Dedifferentiated amniotic fluid mesenchymal stem cell (primary cell): ENCODE data around the gene SPEM2.

Source experiments
- DNase-seq: peaks from one replicate; pipeline ENCODE4 v3.0.0-alpha.2; 2016; ENCODE audit errors: extremely low spot score

SPEM2 gene

DNA sequence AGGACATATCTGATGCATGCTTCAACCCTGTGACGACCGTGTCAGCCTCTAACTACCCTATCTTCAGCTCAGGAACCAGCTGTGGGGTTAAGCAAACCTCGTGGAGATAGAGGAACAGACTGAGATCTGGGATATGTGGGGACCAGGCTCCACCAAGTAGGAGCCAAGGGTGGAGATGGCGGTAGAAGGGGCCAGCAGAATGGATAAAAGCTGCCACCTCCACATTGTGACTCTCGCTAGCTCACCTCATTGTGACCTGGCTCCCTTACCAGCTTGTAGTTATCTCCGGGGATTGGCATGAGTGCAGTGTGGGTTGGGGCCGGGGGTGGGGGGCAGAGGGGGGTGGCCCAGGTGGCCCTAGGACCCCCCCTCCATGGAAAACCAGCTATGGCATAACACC, at the start of gene SPEM2:
Gene SPEM2 (plus strand): TSS at position 301 of the 400 bp plus-strand sequence. CDS start 73 bp downstream, at position 374.
- DNase-seq: no peak

- DNase-seq: no peak
Measured at GRCh38 chr17:7379134-7379533, 46.3 kb upstream of the SPEM2 start.

DNA sequence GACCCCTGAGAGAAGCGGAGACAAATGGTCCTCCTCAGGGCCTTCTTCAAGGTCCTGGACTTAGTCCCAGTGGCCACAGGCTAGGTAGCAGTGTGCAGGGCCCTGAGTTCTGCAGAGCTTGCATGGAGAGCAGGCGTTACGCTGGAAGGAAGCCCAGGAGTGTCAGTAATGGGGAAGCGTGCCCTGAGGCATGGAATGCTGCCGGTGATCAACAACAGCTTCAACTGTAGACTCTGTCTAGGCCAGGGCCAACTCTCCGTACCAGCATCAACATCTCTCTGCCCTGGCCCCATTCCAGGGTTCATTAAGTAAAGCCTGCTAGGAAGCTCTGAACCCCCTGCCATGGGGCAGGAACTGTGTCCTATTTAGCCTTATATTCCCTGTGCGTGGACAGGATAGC, 45.1 kb upstream of the SPEM2 start:
- no peak for DNase-seq

- DNase-seq: no peak
Measured at GRCh38 chr17:7380855-7381683, 44.3 kb upstream of the SPEM2 start, which contains the start of gene TNK1. TNK1 (plus strand) TSS chr17:7381089; CDS start chr17:7382927, 1,838 bp downstream.

DNA sequence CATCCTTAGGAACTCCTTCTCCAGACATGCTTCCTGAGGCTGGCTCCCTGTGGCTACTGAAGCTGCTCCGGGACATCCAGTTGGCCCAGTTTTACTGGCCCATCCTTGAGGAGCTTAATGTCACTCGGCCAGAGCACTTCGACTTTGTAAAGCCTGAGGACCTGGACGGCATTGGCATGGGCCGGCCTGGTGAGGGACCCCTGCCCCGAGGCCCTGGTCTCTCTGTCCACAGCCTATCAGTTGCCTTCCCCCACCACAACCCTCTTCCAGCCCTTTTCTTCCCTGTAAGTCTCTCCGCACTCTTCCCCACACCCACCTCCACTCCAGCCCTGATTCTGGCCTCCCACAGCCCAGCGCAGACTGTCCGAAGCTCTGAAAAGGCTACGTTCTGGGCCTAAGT, 42.5 kb upstream of the SPEM2 start:
- DNase-seq: no peak

DNA sequence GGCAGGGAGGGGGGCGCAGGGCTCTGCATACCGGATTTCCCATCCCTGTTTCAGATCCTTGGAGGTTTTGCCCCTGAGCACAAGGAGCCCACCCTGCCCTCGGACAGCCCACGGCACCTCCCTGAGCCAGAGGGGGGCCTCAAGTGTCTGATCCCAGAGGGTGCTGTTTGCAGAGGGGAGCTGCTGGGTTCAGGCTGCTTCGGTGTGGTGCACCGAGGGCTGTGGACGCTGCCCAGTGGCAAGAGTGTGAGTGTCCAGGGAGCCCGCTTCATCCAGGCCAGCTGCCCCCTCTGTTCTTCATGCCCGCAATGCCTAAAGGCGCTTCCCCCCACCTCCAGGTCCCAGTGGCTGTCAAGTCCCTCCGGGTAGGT, 42.1 kb upstream of the SPEM2 start:
- DNase-seq: no peak

- DNase-seq: no peak
Measured at GRCh38 chr17:7383742-7384488, 41.5 kb upstream of the SPEM2 start.

DNA sequence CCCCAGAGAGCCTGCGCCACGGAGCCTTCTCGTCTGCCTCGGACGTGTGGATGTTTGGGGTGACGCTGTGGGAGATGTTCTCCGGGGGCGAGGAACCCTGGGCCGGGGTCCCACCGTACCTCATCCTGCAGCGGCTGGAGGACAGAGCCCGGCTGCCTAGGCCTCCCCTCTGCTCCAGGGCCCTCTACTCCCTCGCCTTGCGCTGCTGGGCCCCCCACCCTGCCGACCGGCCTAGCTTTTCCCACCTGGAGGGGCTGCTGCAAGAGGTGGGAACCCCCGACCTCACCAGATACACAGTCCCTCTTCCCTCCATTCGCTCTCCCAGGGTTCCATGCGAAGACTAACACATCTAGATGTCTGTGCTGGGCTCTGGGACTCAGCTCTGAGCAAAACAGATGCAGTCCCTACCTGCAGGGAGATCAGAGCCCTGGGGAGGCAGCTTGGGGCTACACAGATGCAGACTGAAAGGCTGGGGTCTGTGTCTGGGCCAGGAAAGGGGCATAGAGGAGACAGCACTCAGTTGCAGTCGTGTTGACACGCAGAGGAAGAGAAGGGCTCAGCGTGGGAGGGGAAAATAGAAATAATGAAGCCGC, 40.8 kb upstream of the SPEM2 start:
- no peak for DNase-seq

GRCh38 chr17:7388856-7389255, 36.6 kb upstream of the SPEM2 start:
- DNase-seq: no peak

GRCh38 chr17:7389924-7390910, 35.2 kb upstream of the SPEM2 start:
- DNase-seq: no peak

- no peak for DNase-seq
Measured at GRCh38 chr17:7391307-7391706, 34.1 kb upstream of the SPEM2 start.

GRCh38 chr17:7392696-7393612, 32.5 kb upstream of the SPEM2 start:
- DNase-seq: no peak

DNA sequence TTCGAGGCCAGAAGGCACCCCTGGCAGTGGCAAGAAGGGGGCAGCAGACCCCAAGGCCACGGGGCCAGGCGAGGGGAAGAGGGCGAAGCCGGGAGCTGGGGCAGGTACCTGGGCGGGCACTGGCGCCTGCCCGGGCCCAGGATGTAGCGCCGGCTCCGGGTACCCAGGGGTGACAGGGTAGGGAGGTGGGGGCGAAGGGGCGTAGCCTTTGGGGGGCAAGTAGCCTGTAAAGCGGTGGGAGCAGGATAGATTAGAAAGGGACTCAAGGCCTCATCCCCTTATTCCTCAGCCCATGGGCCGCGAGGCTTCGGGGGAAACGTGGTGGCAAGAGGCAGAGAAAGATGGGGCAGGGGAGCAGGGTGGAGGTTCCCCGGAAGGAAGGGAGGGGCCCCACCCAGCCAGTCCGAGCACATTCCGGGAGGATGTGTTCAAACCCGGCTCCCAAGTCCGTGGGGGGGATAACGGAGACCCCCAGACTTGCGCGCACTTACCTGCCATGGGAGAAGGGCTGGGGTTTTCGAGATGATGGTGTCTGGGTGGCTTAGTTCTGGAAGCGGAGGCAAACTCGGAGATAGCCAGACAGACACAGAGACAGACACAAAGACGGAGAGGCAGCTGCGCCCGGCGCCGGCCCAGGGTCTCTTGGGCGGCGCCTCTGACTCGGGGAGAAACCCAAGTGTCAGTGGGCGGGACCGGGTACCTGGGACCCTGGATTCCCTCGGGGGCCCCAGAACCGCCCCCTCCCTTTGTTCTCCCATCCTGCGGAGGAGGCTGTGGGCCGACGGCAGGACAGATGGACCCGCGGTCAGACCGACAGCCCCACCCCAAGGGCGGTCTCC, 31.6 kb upstream of the SPEM2 start:
- DNase-seq: no peak

DNA sequence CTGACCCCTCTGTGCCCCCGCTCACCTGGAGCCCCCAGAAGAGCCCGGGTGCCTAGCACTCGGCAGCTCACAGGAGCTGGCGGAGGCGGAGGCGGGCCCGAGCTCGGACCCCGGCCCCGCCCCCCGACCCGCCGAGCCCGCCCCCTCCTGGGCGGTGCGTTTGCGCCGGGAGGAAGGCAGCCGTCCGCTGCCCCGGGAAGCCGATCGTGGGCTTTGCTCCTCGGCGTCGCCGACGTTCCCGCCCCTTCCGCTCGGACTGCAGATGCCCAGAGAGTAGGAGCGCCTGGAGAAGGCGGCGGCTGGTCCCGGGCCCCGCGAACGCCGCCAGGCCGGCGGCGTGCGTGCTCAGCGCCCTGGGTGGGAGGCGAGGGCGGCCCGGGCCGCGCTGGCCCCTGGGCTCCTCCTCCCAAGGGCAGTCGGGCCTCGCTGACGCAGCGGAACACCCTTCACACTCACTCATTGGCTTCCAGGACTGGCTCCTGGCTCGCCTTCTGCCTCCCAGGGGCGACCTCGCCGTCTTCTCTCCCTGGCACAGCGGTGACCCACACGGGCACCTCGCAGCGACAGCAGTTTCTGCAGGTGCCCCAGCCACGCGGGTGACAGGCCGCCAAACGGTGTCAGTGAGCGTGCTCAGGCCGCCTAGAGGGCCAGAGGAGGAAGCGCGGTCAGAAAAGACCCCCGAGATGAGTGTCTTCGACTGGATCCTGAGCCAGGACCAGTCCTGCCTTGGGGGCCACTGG, 30.8 kb upstream of the SPEM2 start, which contains the start of gene PLSCR3:
Gene PLSCR3 (minus strand): TSS at position 74 of the 740 bp plus-strand sequence. CDS start 415 bp downstream, outside the sequence.
- DNase-seq: peak; percentile 62

DNA sequence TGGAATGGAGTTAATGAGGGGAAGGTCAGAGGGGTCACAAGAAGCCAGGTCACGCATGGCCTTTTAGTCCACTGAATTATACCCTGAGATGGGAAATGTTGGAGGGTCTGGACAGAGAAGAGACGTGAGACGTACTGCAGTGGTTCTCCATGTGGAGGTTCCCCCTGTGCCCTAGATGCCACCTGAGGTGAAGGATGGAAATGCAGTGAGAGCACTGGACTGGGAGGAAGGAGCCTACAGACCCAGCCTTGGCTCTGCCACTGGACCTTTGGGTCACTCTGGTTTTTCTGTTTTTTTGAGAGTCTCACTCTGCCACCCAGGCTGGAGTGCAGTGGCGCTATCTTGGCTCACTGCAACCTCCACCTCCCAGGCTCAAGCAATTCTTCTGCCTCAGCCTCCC, 29.3 kb upstream of the SPEM2 start:
- DNase-seq: no peak

GRCh38 chr17:7398612-7399011, 26.8 kb upstream of the SPEM2 start:
- no peak for DNase-seq

DNA sequence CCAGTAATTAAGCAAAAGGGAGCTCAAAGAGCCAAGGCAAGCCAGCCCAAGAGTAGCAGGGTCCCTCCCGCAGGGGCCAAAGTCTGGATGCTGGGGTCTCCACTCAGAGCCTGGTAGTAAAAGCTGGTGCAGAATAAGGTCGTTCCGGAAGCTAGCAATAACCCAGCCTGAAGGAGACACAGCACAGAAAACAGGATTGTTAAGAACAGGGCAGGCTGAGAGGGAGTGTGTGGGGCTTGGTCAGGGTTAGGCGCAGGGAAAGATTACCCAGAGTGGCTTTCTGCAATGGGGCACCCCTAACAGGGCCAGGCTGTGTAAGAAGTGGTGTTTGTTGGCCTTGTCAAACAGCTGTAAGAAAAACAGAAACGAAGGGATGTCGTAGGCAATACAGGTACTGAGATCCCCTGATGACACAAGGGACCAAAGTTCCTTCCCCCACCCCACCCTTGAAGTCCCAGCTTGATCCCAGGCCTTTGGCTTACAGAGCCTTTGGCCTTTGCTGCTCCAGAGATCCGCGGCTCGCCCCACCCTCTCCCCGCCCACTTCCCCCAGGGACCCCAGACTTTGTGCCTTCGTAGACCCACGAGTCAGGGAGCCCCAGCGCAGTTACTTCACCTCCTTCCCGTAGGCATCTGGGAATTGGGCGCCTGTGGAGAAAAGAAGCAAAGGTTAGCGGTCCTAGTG, 22.2 kb upstream of the SPEM2 start:
- no peak for DNase-seq

GRCh38 chr17:7403727-7403976, 21.8 kb upstream of the SPEM2 start:
- DNase-seq: peak; percentile 29
